Left ventricle myocardium inferior (tissue), 1 donor: ENCODE measurements around the gene AP1AR. TPM values are rescaled to one million over a fixed set of nuclear protein-coding genes. Genes with fewer than 3 reads are reported as not detected.

Source experiments
- DNase-seq: peaks from one replicate; pipeline ENCODE4 v3.0.0-alpha.2; 2020
- H3K27ac ChIP-seq: fragments of 200-600 bp; replicated peaks from 2 replicates; pipeline ENCODE4 v1.8.0; 2021
- H3K27me3 ChIP-seq: fragments of 200-600 bp; 2 replicates; pipeline ENCODE4 v1.8.0; 2021; ENCODE audit warnings: low read depth
- H3K36me3 ChIP-seq: fragments of 200-600 bp; 2 replicates; pipeline ENCODE4 v1.8.0; 2021
- H3K4me1 ChIP-seq: fragments of 200-600 bp; 2 replicates; pipeline ENCODE4 v1.8.0; 2021
- H3K4me3 ChIP-seq: fragments of 200-600 bp; 2 replicates; pipeline ENCODE4 v1.8.0; 2021; ENCODE audit warnings: mild to moderate bottlenecking, moderate library complexity
- H3K9me3 ChIP-seq: fragments of 200-600 bp; replicated peaks from 2 replicates; pipeline ENCODE4 v1.8.0; 2021
- intact Hi-C: fragments of 100-400 bp; cut with micrococcal nuclease; formaldehyde crosslinking; loops from one replicate; pipeline ENCODE4 v1.11.0; 2022
- long read RNA-seq: library from polyadenylated mRNA; unstranded; transcript quantifications from one replicate; pipeline ENCODE4 v2.0.0, GENCODE V29; 2021
- total RNA-seq: library from RNA; stranded (reverse); fragmentation: NEBNext Ultra II Directional; extraction: Animal tissue kit (Norgen Biotek cat#: 25700); gene quantifications from one replicate; pipeline ENCODE4 v1.2.1, GENCODE V29; 2021
- TF ChIP-seq, protein P1 (sequence below): fragments of 200-600 bp; IDR thresholded peaks from 2 replicates; pipeline ENCODE4 v1.8.0; 2021; ENCODE audit warnings: antibody characterized with exemption, mild to moderate bottlenecking, borderline replicate concordance
- donor health status: DM: no; HTN: yes; CAD: no; lungs with severe emphysema.

AP1AR gene, protein sequence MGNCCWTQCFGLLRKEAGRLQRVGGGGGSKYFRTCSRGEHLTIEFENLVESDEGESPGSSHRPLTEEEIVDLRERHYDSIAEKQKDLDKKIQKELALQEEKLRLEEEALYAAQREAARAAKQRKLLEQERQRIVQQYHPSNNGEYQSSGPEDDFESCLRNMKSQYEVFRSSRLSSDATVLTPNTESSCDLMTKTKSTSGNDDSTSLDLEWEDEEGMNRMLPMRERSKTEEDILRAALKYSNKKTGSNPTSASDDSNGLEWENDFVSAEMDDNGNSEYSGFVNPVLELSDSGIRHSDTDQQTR
- total RNA-seq = 9.6 TPM
- long read RNA-seq, transcript AP1AR-201 (10 exons, 2,902 nt) = major isoform, 31 of 36 reads
- long read RNA-seq, partial matches to known transcripts = 1 of 36 reads
- long read RNA-seq, other reads (novel, unspliced or antisense) = 2 of 36 reads

DNA sequence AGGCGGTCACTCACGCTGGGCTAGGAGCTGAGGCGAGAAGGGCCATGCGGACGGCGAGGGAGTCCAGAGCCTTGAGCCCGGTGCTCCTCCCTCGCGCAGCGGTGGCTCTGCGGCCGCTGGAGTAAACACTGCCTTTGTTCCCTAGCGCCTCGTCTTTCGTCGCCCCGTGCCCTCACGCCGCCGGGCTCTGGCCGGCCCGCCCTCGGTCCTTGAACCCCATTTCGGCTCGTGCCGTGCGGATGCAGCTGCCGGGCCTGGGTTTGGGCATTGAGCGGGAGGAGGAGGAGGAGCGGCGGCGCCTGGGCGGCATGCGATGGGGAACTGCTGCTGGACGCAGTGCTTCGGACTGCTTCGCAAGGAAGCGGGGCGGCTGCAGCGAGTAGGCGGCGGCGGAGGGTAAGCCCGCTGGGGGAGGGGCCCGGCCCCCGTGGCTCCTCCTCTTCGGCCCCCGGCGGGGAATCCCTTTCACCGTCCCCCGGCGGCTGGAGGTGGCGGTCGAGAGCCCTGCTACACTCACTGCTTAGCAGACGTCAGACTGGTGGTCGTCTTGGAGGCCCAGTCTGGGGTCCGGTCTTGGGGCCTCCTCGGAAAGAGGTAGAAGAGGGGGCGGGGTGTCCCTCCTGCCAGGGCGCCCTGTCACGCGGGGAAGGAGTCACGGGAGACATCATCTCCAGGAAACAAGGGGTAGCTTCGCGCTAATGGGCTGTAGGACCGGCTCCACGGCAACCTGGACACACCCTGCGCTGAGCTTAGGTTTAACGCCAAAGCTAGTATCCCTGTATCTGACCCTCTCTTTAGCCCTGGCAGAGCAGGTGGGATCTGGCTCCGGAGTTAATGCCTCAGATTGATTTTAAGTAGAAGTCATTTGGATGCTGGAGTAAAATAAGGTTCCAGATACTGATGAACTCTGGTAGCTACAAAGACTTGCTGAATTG, at the start of gene AP1AR:
Gene AP1AR, plus strand, starts transcription at position 9 of the 935 bp plus-strand sequence. Its CDS starts 305 bp downstream, at position 314.
- H3K27ac ChIP-seq = peak within 1 kb of the TSS; percentile 97
- H3K27me3 ChIP-seq = no peaks in the 10 kb centered on the region
- DNase-seq = peak; percentile 84
- intact Hi-C loops = no loop called here
- H3K9me3 ChIP-seq = no peaks in the 10 kb centered on the region
- H3K36me3 ChIP-seq = no peaks in the 10 kb centered on the region
- TF ChIP-seq, protein P1, sequence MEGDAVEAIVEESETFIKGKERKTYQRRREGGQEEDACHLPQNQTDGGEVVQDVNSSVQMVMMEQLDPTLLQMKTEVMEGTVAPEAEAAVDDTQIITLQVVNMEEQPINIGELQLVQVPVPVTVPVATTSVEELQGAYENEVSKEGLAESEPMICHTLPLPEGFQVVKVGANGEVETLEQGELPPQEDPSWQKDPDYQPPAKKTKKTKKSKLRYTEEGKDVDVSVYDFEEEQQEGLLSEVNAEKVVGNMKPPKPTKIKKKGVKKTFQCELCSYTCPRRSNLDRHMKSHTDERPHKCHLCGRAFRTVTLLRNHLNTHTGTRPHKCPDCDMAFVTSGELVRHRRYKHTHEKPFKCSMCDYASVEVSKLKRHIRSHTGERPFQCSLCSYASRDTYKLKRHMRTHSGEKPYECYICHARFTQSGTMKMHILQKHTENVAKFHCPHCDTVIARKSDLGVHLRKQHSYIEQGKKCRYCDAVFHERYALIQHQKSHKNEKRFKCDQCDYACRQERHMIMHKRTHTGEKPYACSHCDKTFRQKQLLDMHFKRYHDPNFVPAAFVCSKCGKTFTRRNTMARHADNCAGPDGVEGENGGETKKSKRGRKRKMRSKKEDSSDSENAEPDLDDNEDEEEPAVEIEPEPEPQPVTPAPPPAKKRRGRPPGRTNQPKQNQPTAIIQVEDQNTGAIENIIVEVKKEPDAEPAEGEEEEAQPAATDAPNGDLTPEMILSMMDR = peak; percentile 52
- H3K4me3 ChIP-seq = peak within 1 kb of the TSS; percentile 95
- H3K4me1 ChIP-seq = peaks cover 37% of the 10 kb centered on the region

DNA sequence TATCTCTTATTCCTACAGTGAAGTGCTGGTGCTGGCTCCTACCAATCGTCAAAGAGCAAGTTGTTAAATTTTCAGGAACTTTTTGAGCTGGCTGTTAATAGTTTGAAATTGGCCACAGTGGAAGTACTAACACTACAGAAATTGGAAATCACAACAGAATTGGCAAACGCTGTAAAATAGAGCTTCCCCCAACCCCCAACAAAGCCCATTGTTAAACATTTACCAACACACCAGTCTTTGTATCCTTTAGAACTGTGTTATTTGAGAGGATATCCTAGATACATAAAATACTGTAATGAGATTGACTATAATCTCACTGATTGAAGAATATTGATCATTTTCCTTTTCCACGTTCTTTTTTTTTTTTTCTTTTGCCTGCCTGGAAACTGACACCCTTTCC, 49.0 kb upstream of the AP1AR start:
- no peak for DNase-seq
- Histone ChIP-seq H3K4me3 (no peak overlapping the region), H3K4me1 (peaks cover 21% of the 10 kb centered on the region), H3K36me3 (peaks cover 9% of the 10 kb centered on the region), H3K27me3 (no peaks in the 10 kb centered on the region), H3K27ac (no peak overlapping the region), H3K9me3 (no peaks in the 10 kb centered on the region)
- intact Hi-C loops = no loop called here
- TF ChIP-seq, protein P1 = no peak

DNA sequence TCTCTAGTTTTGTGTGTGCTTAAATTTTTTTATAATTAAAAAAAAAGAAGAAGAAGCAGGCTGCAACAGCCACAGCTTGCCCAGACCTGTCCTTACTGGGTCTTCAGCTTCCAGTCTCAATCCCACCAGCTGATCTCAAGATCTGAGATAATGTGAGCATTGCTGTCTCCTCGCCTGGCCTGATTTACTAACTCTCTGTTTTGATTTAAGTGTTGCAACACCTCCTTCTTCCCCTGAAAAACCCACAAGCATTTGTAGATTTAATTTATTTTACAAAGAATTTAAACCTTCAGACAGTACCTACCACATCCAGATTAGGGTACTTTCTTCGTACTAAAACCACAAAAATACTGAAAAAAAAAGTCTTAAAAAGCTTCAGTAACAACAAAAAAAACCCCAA, 48.3 kb upstream of the AP1AR start:
- Histone ChIP-seq H3K27ac (no peak overlapping the region), H3K4me3 (no peak overlapping the region), H3K27me3 (no peaks in the 10 kb centered on the region), H3K9me3 (no peaks in the 10 kb centered on the region), H3K4me1 (peaks cover 21% of the 10 kb centered on the region), H3K36me3 (peaks cover 12% of the 10 kb centered on the region)
- no peak for DNase-seq
- TF ChIP-seq, protein P1 = no peak
- intact Hi-C loops = no loop called here

DNA sequence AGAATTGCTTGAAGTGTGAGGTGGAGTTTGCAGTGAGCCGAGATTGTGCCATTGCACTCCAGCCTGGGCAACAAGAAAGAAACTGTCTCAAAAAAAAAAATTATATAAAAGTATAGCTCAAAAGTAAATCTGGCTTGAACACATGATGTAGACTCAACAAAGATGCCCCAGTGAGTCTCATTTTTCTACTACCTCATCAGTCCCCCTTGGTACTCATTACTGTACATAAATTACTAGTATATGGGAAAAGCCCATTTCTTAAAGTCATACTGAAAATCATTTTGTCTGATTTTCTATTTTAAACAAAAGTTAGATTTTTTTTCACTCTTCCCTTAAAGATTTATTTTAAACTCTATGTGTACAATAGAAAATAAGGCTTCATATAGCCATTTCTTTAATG, 47.1 kb upstream of the AP1AR start:
- Histone ChIP-seq H3K4me1 (peaks cover 22% of the 10 kb centered on the region), H3K27me3 (no peaks in the 10 kb centered on the region), H3K36me3 (peaks cover 12% of the 10 kb centered on the region), H3K9me3 (no peaks in the 10 kb centered on the region), H3K27ac (no peak overlapping the region), H3K4me3 (no peak overlapping the region)
- TF ChIP-seq, protein P1 = no peak
- intact Hi-C loops = no loop called here
- no peak for DNase-seq

DNA sequence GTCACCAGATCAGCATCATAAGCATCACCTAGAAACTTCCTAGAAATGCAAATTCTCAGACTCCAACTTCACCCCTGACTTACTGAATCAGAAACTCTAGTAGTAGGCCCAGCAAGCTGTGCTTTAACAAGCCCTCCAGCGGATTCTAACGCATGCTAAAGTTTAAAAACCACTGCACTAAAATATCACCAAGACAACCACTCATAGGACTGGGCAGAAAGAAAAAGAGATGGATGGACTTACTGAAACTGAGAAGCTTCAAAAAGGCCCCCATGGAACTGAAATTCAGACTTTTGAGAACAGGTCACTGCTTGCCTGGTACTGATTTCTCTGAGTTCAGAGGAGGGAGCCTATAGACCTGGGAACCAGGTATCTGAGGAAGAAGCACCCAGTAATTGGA, 46.3 kb upstream of the AP1AR start:
- TF ChIP-seq, protein P1 = no peak
- H3K27ac ChIP-seq = no peak overlapping the region
- no peak overlapping the region for H3K4me3 ChIP-seq
- peaks cover 12% of the 10 kb centered on the region for H3K36me3 ChIP-seq
- no peaks in the 10 kb centered on the region for H3K27me3 ChIP-seq
- H3K4me1 ChIP-seq = peaks cover 27% of the 10 kb centered on the region
- DNase-seq = no peak
- H3K9me3 ChIP-seq = no peaks in the 10 kb centered on the region
- intact Hi-C loops = no loop called here
